Fibroblast of villous mesenchyme (primary cell): Measurements from ENCODE around the gene TMED9. TPM values are rescaled to one million over a fixed set of nuclear protein-coding genes. Genes with fewer than 3 reads are reported as not detected.

Source experiments
- total RNA-seq: library from RNA; depleted of rRNA; stranded (reverse); fragments of >200 nt; gene quantifications from 2 replicates; pipeline ENCODE4 v1.2.3, GENCODE V29; 2012

TMED9 gene
- total RNA-seq, 1 donor, result 130 TPM

Other genes with a start within 250 kb of the TMED9 start
- gene LMAN2, start 240.5 kb upstream of the TMED9 start, total RNA-seq, result 284 and 355 TPM in 2 replicates
- 3.5 TPM in 2 replicates for gene RGS14, start 234.3 kb upstream of the TMED9 start, total RNA-seq
- gene SLC34A1, start 207.8 kb upstream of the TMED9 start, total RNA-seq, result not detected in 2 replicates
- not detected in 2 replicates for gene PFN3, start 191.5 kb upstream of the TMED9 start, total RNA-seq
- 0.43 and 0.64 TPM in 2 replicates for gene F12, start 182.6 kb upstream of the TMED9 start, total RNA-seq
- gene GRK6, start 165.5 kb upstream of the TMED9 start, total RNA-seq, result 24.2 and 26.4 TPM in 2 replicates
- gene PRR7, start 145.4 kb upstream of the TMED9 start, total RNA-seq, result 4.5 and 4.7 TPM in 2 replicates
- 201 and 214 TPM in 2 replicates for gene DBN1, start 118.6 kb upstream of the TMED9 start, total RNA-seq
- gene PDLIM7, start 94.6 kb upstream of the TMED9 start, total RNA-seq, result 283 and 383 TPM in 2 replicates
- gene DOK3, start 82.4 kb upstream of the TMED9 start, total RNA-seq, result 2.6 TPM in 2 replicates
- gene DDX41, start 75.2 kb upstream of the TMED9 start, total RNA-seq, result 56.0 and 56.1 TPM in 2 replicates
- gene FAM193B, start 37.6 kb upstream of the TMED9 start, total RNA-seq, result 26.3 and 29.6 TPM in 2 replicates
- 30.3 and 30.7 TPM in 2 replicates for gene B4GALT7, start 7.9 kb downstream of the TMED9 start, total RNA-seq
- not detected in 2 replicates for gene FAM153A, start 190.7 kb downstream of the TMED9 start, total RNA-seq